Adrenal gland (tissue), 5 donors: ENCODE results near the gene APLF.

ENCODE experiments used
- CTCF ChIP-seq, 6 experiments: fragments of 450-650 bp in 4 of 6; fragments of 200-600 bp in 2 of 6; sonication (generic) in 1 of 6; IDR thresholded peaks; 1 replicate in 5 of 6; 2 replicates in 1 of 6; pipeline versions ENCODE4 v1.5.1 to v1.8.0; 2016 to 2021; ENCODE audit warnings: antibody characterized with exemption in 6 of 6, mild to moderate bottlenecking in 2 of 6, moderate library complexity in 1 of 6
- POLR2A ChIP-seq, 2 donors: fragments of 450-650 bp; IDR thresholded peaks; one replicate each; pipeline ENCODE4 v1.6.1; 2017; ENCODE audit warnings: antibody characterized with exemption in 2 of 2, mild to moderate bottlenecking in 2 of 2, moderate library complexity in 1 of 2
- donor health status: DM: no; HTN: no; CAD: no.

- TF ChIP-seq CTCF (IDR thresholded peaks at IDR 0.05) (no peak), POLR2A (IDR thresholded peaks at IDR 0.05) (no peak)
Observed at GRCh38 chr2:68476454-68476853, 9.1 kb downstream of the APLF start.
